Bronchial smooth muscle cell (primary cell): ENCODE data around the gene CDH8. TPM values are rescaled to one million over a fixed set of nuclear protein-coding genes. Genes with fewer than 3 reads are reported as not detected.

ENCODE experiments used
- total RNA-seq: library from RNA; depleted of rRNA; stranded (reverse); fragments of >200 nt; gene quantifications from 2 replicates; pipeline ENCODE4 v1.2.1, GENCODE V29; 2014

Gene CDH8
- total RNA-seq, result not detected in 2 replicates

GRCh38 chr16:62036101-62036801, at the start of gene CDH8:
Gene CDH8 (minus strand): TSS chr16:62036438. CDS start chr16:62021403, 15,035 bp downstream.

